ENCODE measurements around the gene GTF2I. TPM values are rescaled to one million over a fixed set of nuclear protein-coding genes. Genes with fewer than 3 reads are reported as not detected.

The GTF2I gene
- total and polyA plus RNA-seq, 2 donors (not counting 3 experiments of a cell fraction or from before 2014, with no cell fraction given): 47.6 to 242 TPM

DNA sequence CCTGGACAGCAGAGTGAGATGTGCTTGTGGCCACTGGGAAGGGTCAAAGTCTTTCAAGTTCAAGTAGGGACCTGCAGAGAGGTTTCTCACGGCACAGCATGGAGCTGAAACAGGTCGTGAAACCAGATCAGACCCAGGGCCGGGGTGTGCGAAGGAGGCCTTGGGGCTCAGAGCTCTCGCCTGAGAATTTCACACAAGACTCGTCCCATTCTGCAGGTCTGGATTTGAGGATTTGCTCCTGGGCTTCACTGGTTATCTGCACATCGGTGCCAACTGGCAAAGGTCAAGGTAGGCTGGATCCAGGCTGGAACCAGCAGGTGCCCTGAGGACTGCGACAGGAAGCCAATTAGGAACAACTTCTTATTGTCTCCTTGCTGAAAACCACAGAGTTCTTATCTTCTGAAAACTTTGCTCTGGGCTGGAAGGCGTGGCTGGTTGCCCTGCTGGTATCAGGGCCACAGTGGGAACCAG, 24.0 kb upstream of the GTF2I start:
- BruUV-seq (replicated peaks): no TSS peak
- H2AFZ ChIP-seq (ENCODE audit: low read depth, low read length): no peak overlapping the region
- H3K9me3 ChIP-seq (replicated peaks; ENCODE audit: control insufficient read depth, insufficient read depth, low read length): no peaks in the 10 kb centered on the region
- H3K4me3 ChIP-seq (replicated peaks in 1 of 3; ENCODE audit: insufficient read depth in 1 of 3, low read depth in 1 of 3, low read length in 3 of 3): no peak overlapping the region
- dilution Hi-C loops (cut with MboI; ENCODE audit: extremely low pct_ligation_motif_present, low sequenced_read_pairs) (no loop called here), intact Hi-C loops (cut with micrococcal nuclease) (no loop called here)
- H3K9me1 ChIP-seq (replicated peaks; ENCODE audit: control insufficient read depth, extremely low read depth, insufficient read depth, low read length): no peaks in the 10 kb centered on the region
- no peak overlapping the region for H3K4me2 ChIP-seq (ENCODE audit: insufficient read depth, low read length)
- H3K27me3 ChIP-seq (ENCODE audit: control insufficient read depth in 2 of 2, insufficient read depth in 2 of 2, low read length in 2 of 2): no peaks in the 10 kb centered on the region
- POLR2A ChIA-PET: no interaction called here
- H4K20me1 ChIP-seq (replicated peaks; ENCODE audit: control insufficient read depth, extremely low read depth, insufficient read depth, low read length): no peaks in the 10 kb centered on the region
- no peaks in the 10 kb centered on the region for H3K36me3 ChIP-seq (ENCODE audit: control insufficient read depth in 2 of 2, extremely low read depth in 1 of 2, insufficient read depth in 2 of 2, low read length in 2 of 2)
- no peaks in the 10 kb centered on the region for H3K4me1 ChIP-seq (ENCODE audit: control insufficient read depth, extremely low read depth, insufficient read depth, low read length)
- no peak for TF ChIP-seq EZH2 (IDR thresholded peaks at IDR 0.05; ENCODE audit: borderline replicate concordance, low read depth, low read length, severe bottlenecking)
- no peak for TF ChIP-seq GATA2 (IDR thresholded peaks at IDR 0.05; ENCODE audit: insufficient read depth, insufficient read length, low read depth, low read length)
- no peak for TF ChIP-seq FOS (IDR thresholded peaks at IDR 0.05; ENCODE audit: borderline replicate concordance, insufficient read depth, low read length)
- TF ChIP-seq, protein P1, sequence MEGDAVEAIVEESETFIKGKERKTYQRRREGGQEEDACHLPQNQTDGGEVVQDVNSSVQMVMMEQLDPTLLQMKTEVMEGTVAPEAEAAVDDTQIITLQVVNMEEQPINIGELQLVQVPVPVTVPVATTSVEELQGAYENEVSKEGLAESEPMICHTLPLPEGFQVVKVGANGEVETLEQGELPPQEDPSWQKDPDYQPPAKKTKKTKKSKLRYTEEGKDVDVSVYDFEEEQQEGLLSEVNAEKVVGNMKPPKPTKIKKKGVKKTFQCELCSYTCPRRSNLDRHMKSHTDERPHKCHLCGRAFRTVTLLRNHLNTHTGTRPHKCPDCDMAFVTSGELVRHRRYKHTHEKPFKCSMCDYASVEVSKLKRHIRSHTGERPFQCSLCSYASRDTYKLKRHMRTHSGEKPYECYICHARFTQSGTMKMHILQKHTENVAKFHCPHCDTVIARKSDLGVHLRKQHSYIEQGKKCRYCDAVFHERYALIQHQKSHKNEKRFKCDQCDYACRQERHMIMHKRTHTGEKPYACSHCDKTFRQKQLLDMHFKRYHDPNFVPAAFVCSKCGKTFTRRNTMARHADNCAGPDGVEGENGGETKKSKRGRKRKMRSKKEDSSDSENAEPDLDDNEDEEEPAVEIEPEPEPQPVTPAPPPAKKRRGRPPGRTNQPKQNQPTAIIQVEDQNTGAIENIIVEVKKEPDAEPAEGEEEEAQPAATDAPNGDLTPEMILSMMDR (IDR thresholded peaks at IDR 0.05; ENCODE audit: extremely low read depth in 1 of 2, insufficient read depth in 1 of 2, low read depth in 1 of 2, low read length in 2 of 2): no peak
- TF ChIP-seq, protein P2, sequence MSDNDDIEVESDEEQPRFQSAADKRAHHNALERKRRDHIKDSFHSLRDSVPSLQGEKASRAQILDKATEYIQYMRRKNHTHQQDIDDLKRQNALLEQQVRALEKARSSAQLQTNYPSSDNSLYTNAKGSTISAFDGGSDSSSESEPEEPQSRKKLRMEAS (IDR thresholded peaks at IDR 0.05; ENCODE audit: insufficient read depth, insufficient read length): no peak
- no peak for TF ChIP-seq POLR2A (IDR thresholded peaks at IDR 0.05; ENCODE audit: low read depth, low read length)
- TF ChIP-seq POLR2AphosphoS5 (IDR thresholded peaks at IDR 0.05; ENCODE audit: insufficient read depth, low read depth, low read length): no peak
- no peak for TF ChIP-seq MYC (IDR thresholded peaks at IDR 0.05; ENCODE audit: low read depth, low read length)
- no peak for TF ChIP-seq JUN (IDR thresholded peaks at IDR 0.05; ENCODE audit: borderline replicate concordance, insufficient read depth, insufficient read length, low read depth)
- H3K27ac ChIP-seq (ENCODE audit: insufficient read depth, low read depth, low read length): no peak overlapping the region
- H3K79me2 ChIP-seq (ENCODE audit: control insufficient read depth, insufficient read depth, low read length): no peaks in the 10 kb centered on the region
- no peak for DNase-seq (ENCODE audit: low read depth, low spot score)
- H3K9ac ChIP-seq (replicated peaks; ENCODE audit: extremely low read depth, insufficient read depth, low read length): no peak overlapping the region
- no peak for FAIRE-seq
- CTCF ChIA-PET: no interaction called here

All from endothelial cell of umbilical vein (primary cell).